Measurements from ENCODE around the gene ZNF141.

ZNF141 gene

GRCh38 chr4:336099-336892 is 1.3 kb upstream of the ZNF141 start:
- Histone ChIP-seq H3K9me3 (ENCODE audit: control insufficient read depth in 1 of 2, low read length in 2 of 2) (peaks cover 0 to 10% of the 10 kb centered on the region in 2 donors), H3K4me1 (ENCODE audit: control insufficient read depth in 1 of 2, insufficient read depth in 2 of 2, low read length in 2 of 2) (peaks cover 3 to 18% of the 10 kb centered on the region in 2 donors), H3K27ac (ENCODE audit: low read length) (no peak overlapping the region)

DNA sequence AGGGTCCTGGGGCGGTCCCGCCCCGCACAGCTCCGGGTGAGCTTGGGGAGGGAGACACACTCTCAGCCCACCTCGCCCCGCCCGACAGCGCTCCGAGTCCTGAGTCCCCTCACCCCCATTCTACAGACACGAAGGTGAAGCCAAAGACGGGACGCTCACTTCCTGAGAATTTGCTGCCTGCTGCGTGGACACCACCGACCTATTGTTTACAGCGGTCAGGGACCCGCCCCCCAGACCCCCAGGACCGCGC is 796 bp upstream of the ZNF141 start:
- peaks cover 3 to 18% of the 10 kb centered on the region in 2 donors for H3K4me1 ChIP-seq (ENCODE audit: control insufficient read depth in 1 of 2, insufficient read depth in 2 of 2, low read length in 2 of 2)
- no peaks in the 10 kb centered on the region for H3K36me3 ChIP-seq (ENCODE audit: control insufficient read depth in 1 of 2, insufficient read depth in 2 of 2, low read length in 2 of 2)
- H3K27ac ChIP-seq (ENCODE audit: low read length): peak overlapping the region; percentile 91
- H3K4me3 ChIP-seq (ENCODE audit: low read depth in 1 of 2, low read length in 2 of 2): peak overlapping the region; percentile 83 to 92
- no peaks in the 10 kb centered on the region for H3K27me3 ChIP-seq (ENCODE audit: low read depth, low read length)
- peaks cover 0 to 11% of the 10 kb centered on the region in 2 donors for H3K9me3 ChIP-seq (ENCODE audit: control insufficient read depth in 1 of 2, low read length in 2 of 2)

More at GRCh38 chr4:336099-336892, 1.3 kb upstream of the ZNF141 start:
- peak overlapping the region; percentile 83 to 92 for H3K4me3 ChIP-seq (ENCODE audit: low read depth in 1 of 2, low read length in 2 of 2)
- no peaks in the 10 kb centered on the region for H3K27me3 ChIP-seq (ENCODE audit: low read depth, low read length)
- H3K36me3 ChIP-seq (ENCODE audit: control insufficient read depth in 1 of 2, insufficient read depth in 2 of 2, low read length in 2 of 2): no peaks in the 10 kb centered on the region

GRCh38 chr4:337932-338758 is 531 bp downstream of the ZNF141 start:
- Histone ChIP-seq H3K36me3 (ENCODE audit: control insufficient read depth in 1 of 2, insufficient read depth in 2 of 2, low read length in 2 of 2) (no peaks in the 10 kb centered on the region), H3K4me3 (ENCODE audit: low read depth in 1 of 2, low read length in 2 of 2) (peak overlapping the region; percentile 83 to 92), H3K4me1 (ENCODE audit: control insufficient read depth in 1 of 2, insufficient read depth in 2 of 2, low read length in 2 of 2) (peaks cover 3 to 18% of the 10 kb centered on the region in 2 donors), H3K27me3 (ENCODE audit: low read depth, low read length) (no peaks in the 10 kb centered on the region), H3K27ac (ENCODE audit: low read length) (peak overlapping the region; percentile 91), H3K9me3 (ENCODE audit: control insufficient read depth in 1 of 2, low read length in 2 of 2) (peaks cover 0 to 18% of the 10 kb centered on the region in 2 donors)

DNA sequence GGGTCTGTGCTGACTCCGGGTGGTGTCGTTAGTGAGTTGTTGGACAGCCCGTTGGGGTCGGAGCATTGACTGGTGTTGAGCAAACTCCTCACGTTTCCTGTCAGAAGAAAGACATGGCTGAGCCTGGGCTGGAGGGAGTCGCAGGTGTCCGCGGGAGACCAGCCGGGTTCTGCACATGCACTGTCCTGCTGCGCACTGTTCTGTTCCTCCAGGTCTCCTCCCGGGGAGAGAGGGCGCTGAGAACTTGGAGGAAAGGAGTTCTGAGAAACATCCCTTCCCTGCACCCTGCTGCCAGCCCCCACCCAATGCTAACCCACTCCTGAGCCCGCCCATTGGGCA is 1.1 kb downstream of the ZNF141 start:
- Histone ChIP-seq H3K9me3 (ENCODE audit: control insufficient read depth in 1 of 2, low read length in 2 of 2) (peaks cover 0 to 18% of the 10 kb centered on the region in 2 donors), H3K4me1 (ENCODE audit: control insufficient read depth in 1 of 2, insufficient read depth in 2 of 2, low read length in 2 of 2) (peaks cover 3 to 18% of the 10 kb centered on the region in 2 donors), H3K27me3 (ENCODE audit: low read depth, low read length) (no peaks in the 10 kb centered on the region), H3K4me3 (ENCODE audit: low read depth in 1 of 2, low read length in 2 of 2) (peak overlapping the region; percentile 83 to 92), H3K27ac (ENCODE audit: low read length) (no peak overlapping the region), H3K36me3 (ENCODE audit: control insufficient read depth in 1 of 2, insufficient read depth in 2 of 2, low read length in 2 of 2) (peaks cover under 1% of the 10 kb centered on the region in 2 donors)

- H3K4me3 ChIP-seq (ENCODE audit: low read depth in 1 of 2, low read length in 2 of 2): no peak overlapping the region
- H3K27me3 ChIP-seq (ENCODE audit: low read depth, low read length): no peaks in the 10 kb centered on the region
- H3K36me3 ChIP-seq (ENCODE audit: control insufficient read depth in 1 of 2, insufficient read depth in 2 of 2, low read length in 2 of 2): peaks cover 6 to 13% of the 10 kb centered on the region in 2 donors
- peaks cover 3 to 18% of the 10 kb centered on the region in 2 donors for H3K4me1 ChIP-seq (ENCODE audit: control insufficient read depth in 1 of 2, insufficient read depth in 2 of 2, low read length in 2 of 2)
- peaks cover 0 to 20% of the 10 kb centered on the region in 2 donors for H3K9me3 ChIP-seq (ENCODE audit: control insufficient read depth in 1 of 2, low read length in 2 of 2)
- H3K27ac ChIP-seq (ENCODE audit: low read length): no peak overlapping the region
These were observed 2.4 kb downstream of the ZNF141 start for GRCh38 chr4:340011-340410.

- Histone ChIP-seq H3K36me3 (ENCODE audit: control insufficient read depth in 1 of 2, insufficient read depth in 2 of 2, low read length in 2 of 2) (peaks cover 17 to 63% of the 10 kb centered on the region in 2 donors), H3K4me3 (ENCODE audit: low read depth in 1 of 2, low read length in 2 of 2) (peak overlapping the region; percentile 14 to 62), H3K27ac (ENCODE audit: low read length) (no peak overlapping the region), H3K4me1 (ENCODE audit: control insufficient read depth in 1 of 2, insufficient read depth in 2 of 2, low read length in 2 of 2) (no peaks in the 10 kb centered on the region), H3K27me3 (ENCODE audit: low read depth, low read length) (no peaks in the 10 kb centered on the region), H3K9me3 (ENCODE audit: control insufficient read depth in 1 of 2, low read length in 2 of 2) (peaks cover 72 to 80% of the 10 kb centered on the region in 2 donors)
These were observed 35.6 kb downstream of the ZNF141 start for GRCh38 chr4:373062-373839.

DNA sequence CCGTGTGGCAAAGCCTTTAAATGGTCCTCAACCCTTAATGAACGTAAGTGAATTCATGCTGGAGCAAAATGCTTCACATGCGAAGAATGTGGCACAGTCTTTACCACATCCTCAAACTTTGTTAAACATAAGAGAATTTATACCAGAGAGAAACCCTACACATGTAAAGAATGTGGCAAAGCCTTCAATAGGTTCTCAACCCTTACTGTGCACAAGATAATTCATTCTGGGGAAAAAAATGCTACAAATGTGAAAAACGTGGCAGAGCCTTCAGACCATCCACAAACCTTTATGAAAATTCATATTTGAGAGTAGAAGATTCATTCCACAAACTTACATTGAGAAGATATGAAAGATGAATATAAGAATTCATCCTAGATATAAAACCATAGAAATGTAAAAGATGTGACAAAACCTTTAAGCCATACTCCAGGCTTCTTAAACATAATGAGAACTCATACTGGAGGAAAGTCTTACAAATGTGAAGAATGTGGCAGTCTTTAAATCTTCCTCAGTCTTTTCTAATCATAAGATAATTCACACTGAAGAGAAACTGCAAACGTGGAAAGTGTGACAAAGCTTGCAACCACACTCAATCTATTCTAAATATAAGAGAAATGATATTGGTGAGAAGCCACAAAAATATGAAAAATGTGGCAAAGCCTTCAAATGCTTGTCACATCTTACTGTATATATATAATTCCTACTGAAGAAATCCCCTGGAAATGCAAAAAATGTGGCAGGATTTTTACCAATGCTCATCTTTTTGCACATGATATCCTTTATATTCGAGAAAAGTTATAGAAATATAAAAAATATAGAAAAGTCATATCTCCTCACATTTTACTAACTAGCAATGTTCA is 36.9 kb downstream of the ZNF141 start:
- Histone ChIP-seq H3K27ac (ENCODE audit: low read length) (no peak overlapping the region), H3K36me3 (ENCODE audit: control insufficient read depth in 1 of 2, insufficient read depth in 2 of 2, low read length in 2 of 2) (peaks cover 17 to 59% of the 10 kb centered on the region in 2 donors), H3K27me3 (ENCODE audit: low read depth, low read length) (no peaks in the 10 kb centered on the region), H3K4me3 (ENCODE audit: low read depth in 1 of 2, low read length in 2 of 2) (peak overlapping the region; percentile 14 to 62), H3K9me3 (ENCODE audit: control insufficient read depth in 1 of 2, low read length in 2 of 2) (peaks cover 67 to 84% of the 10 kb centered on the region in 2 donors), H3K4me1 (ENCODE audit: control insufficient read depth in 1 of 2, insufficient read depth in 2 of 2, low read length in 2 of 2) (no peaks in the 10 kb centered on the region)

GRCh38 chr4:384311-385010 is 46.8 kb downstream of the ZNF141 start:
- Histone ChIP-seq H3K4me3 (ENCODE audit: low read depth in 1 of 2, low read length in 2 of 2) (peak overlapping the region; percentile 16 to 50), H3K27me3 (ENCODE audit: low read depth, low read length) (no peaks in the 10 kb centered on the region), H3K9me3 (ENCODE audit: control insufficient read depth in 1 of 2, low read length in 2 of 2) (peaks cover 27 to 85% of the 10 kb centered on the region in 2 donors)

GRCh38 chr4:385934-386707 is 48.5 kb downstream of the ZNF141 start:
- no peak overlapping the region for H3K27ac ChIP-seq (ENCODE audit: low read length)
- no peaks in the 10 kb centered on the region for H3K4me1 ChIP-seq (ENCODE audit: control insufficient read depth in 1 of 2, insufficient read depth in 2 of 2, low read length in 2 of 2)
- H3K4me3 ChIP-seq (ENCODE audit: low read depth in 1 of 2, low read length in 2 of 2): peak overlapping the region in 1 of 2 donors; percentile 64
- no peaks in the 10 kb centered on the region for H3K36me3 ChIP-seq (ENCODE audit: control insufficient read depth in 1 of 2, insufficient read depth in 2 of 2, low read length in 2 of 2)
- H3K9me3 ChIP-seq (ENCODE audit: control insufficient read depth in 1 of 2, low read length in 2 of 2): peaks cover 35 to 82% of the 10 kb centered on the region in 2 donors
- H3K27me3 ChIP-seq (ENCODE audit: low read depth, low read length): no peaks in the 10 kb centered on the region

More at GRCh38 chr4:384311-385010, 46.8 kb downstream of the ZNF141 start:
- H3K27ac ChIP-seq (ENCODE audit: low read length): no peak overlapping the region
- H3K36me3 ChIP-seq (ENCODE audit: control insufficient read depth in 1 of 2, insufficient read depth in 2 of 2, low read length in 2 of 2): no peaks in the 10 kb centered on the region
- H3K4me1 ChIP-seq (ENCODE audit: control insufficient read depth in 1 of 2, insufficient read depth in 2 of 2, low read length in 2 of 2): no peaks in the 10 kb centered on the region
